GM12878 (cell line): Measurements from ENCODE around the gene ANKRD13B. TPM values are rescaled to one million over a fixed set of nuclear protein-coding genes. Genes with fewer than 3 reads are reported as not detected.

Experiments used
- ATAC-seq: fragments of 200-7000 bp; cut with Tn5 transposase; 3 replicates; pipeline ENCODE4 v1.9.1; 2020; ENCODE audit warnings: mild to moderate bottlenecking, moderate library complexity
- BruUV-seq: library from RNA; stranded (reverse); fragments of 400-500 nt; replicated peaks from 2 replicates; lab custom pipeline; 2021; lab: Mats Ljungman, UMichigan
- CTCF ChIA-PET: fragments of 300-600 bp; sonication (Branson Sonifier 250); formaldehyde crosslinking; extraction: SDS; loops from one replicate; lab custom pipeline; 2021; ENCODE audit warnings: inconsistent platforms; lab: Yijun Ruan, JAX
- POLR2A ChIA-PET: fragments of 350-600 bp; formaldehyde crosslinking; extraction: SDS; loops from one replicate; lab custom pipeline; 2021; ENCODE audit warnings: inconsistent platforms; lab: Charles Lee
- RAD21 ChIA-PET: fragments of 300-600 bp; sonication (Branson Sonifier 250); formaldehyde crosslinking; loops from one replicate; lab custom pipeline; 2023; ENCODE audit warnings: antibody characterized with exemption; ENCODE audit not compliant: unreplicated experiment; lab: Charles Lee
- SMC1A ChIA-PET: fragments of 300-600 bp; sonication (Branson Sonifier 250); formaldehyde crosslinking; loops from one replicate; lab custom pipeline; 2023; ENCODE audit not compliant: unreplicated experiment, uncharacterized antibody; lab: Charles Lee
- DNase-seq: peaks from one replicate; pipeline ENCODE4 v3.0.0-alpha.2; 2011; ENCODE audit warnings: low read depth, low spot score
- FAIRE-seq: peaks from 3 replicates; lab custom pipeline; 2011; peaks lifted over from hg19 to GRCh38; lab: Jason Lieb, UNC
- H2AFZ ChIP-seq: 2 replicates; pipeline ENCODE4 v1.6.0; 2011; ENCODE audit warnings: low read depth, low read length, control low read depth; ENCODE audit not compliant: control insufficient read depth
- H3K27ac ChIP-seq: 2 replicates; pipeline ENCODE4 v1.5.1; 2011; ENCODE audit warnings: control low read depth; ENCODE audit not compliant: control insufficient read depth, insufficient read depth
- H3K27me3 ChIP-seq, 2 experiments: replicated peaks in 1 of 2; 2 replicates each; pipeline versions ENCODE4 v1.6.0 to v1.6.1; 2011; ENCODE audit warnings: low read length in 1 of 2; ENCODE audit not compliant: control insufficient read depth in 2 of 2, insufficient read depth in 2 of 2
- H3K36me3 ChIP-seq, 2 experiments: 2 replicates each; pipeline ENCODE4 v1.5.1; 2011; ENCODE audit warnings: low read length in 1 of 2; ENCODE audit not compliant: control insufficient read depth in 2 of 2, insufficient read depth in 2 of 2
- H3K4me1 ChIP-seq: 2 replicates; pipeline ENCODE4 v1.6.1; 2011; ENCODE audit warnings: mild to moderate bottlenecking, low read length, moderate library complexity, mixed read lengths; ENCODE audit not compliant: control insufficient read depth, insufficient read depth
- H3K4me2 ChIP-seq: 2 replicates; pipeline ENCODE4 v1.6.0; 2011; ENCODE audit warnings: control low read depth; ENCODE audit not compliant: control insufficient read depth, insufficient read depth
- H3K4me3 ChIP-seq: fragments of 200-600 bp; sonication (generic); 2 replicates; pipeline ENCODE4 v1.5.1; 2016
- H3K79me2 ChIP-seq: 2 replicates; pipeline ENCODE4 v1.6.0; 2011; ENCODE audit warnings: low read length; ENCODE audit not compliant: control insufficient read depth, insufficient read depth
- H3K9ac ChIP-seq: 2 replicates; pipeline ENCODE4 v1.8.0; 2011; ENCODE audit warnings: low read length, control low read depth, mixed read lengths; ENCODE audit not compliant: control insufficient read depth, insufficient read depth
- H3K9me3 ChIP-seq: replicated peaks from 3 replicates; pipeline ENCODE4 v1.5.1; 2011; ENCODE audit warnings: mild to moderate bottlenecking, low read length; ENCODE audit not compliant: control insufficient read depth, insufficient read depth
- H4K20me1 ChIP-seq: 2 replicates; pipeline ENCODE4 v1.6.0; 2011; ENCODE audit not compliant: control insufficient read depth, insufficient read depth
- MLLT1 ChIP-seq: fragments of 450-650 bp; IDR thresholded peaks from 2 replicates; pipeline ENCODE4 v1.6.1; 2016; ENCODE audit warnings: mild to moderate bottlenecking
- RUNX3 ChIP-seq: IDR thresholded peaks from 2 replicates; pipeline ENCODE4 v1.6.1; 2012; ENCODE audit warnings: low read length, inconsistent platforms
- SREBF1 ChIP-seq: IDR thresholded peaks from 2 replicates; pipeline ENCODE4 v1.6.1; 2012; ENCODE audit warnings: mild to moderate bottlenecking, low read length
- ZNF274 ChIP-seq: IDR thresholded peaks from one replicate; pipeline ENCODE4 v1.8.0; 2011; ENCODE audit not compliant: insufficient read length, insufficient read depth
- WGBS: methylation state at CpG from one replicate; pipeline ENCODE4 v1.1.6; 2016; ENCODE audit warnings: low lambda C conversion rate; ENCODE audit not compliant: insufficient replicate concordance, insufficient coverage; ENCODE audit errors: missing lambda C conversion rate; 5-methylcytosine and 5-hydroxymethylcytosine counted together
- in situ Hi-C: fragments of 300-500 bp; cut with MboI; formaldehyde crosslinking; loops from 9 replicates; pipeline ENCODE4 v1.14.3; 2018; ENCODE audit warnings: mixed read lengths
- intact Hi-C: fragments of 100-400 bp; cut with micrococcal nuclease; formaldehyde crosslinking; loops from one replicate; pipeline ENCODE4 v1.14.2; 2022; ENCODE audit not compliant: unreplicated experiment
- polyA plus RNA-seq, 11 experiments: library from polyadenylated mRNA; depleted of rRNA in 4 of 11; unstranded in 6 of 11; stranded (reverse) in 5 of 11; fragments of >200 nt; fragmentation: Nextera tagmentation in 4 of 11; fragmentation: Illumina TruSeq in 1 of 11; extraction: Ambion mirVana in 4 of 11; extraction: Trizol in 1 of 11; gene quantifications; 1 replicate in 1 of 11; 2 replicates in 10 of 11; pipeline versions ENCODE4 v1.2.1 to v1.2.3, GENCODE V29; 2011 to 2016; ENCODE audit warnings: inconsistent platforms in 2 of 11, missing spikeins in 2 of 11, low read depth in 1 of 11
- total RNA-seq, 4 experiments: library from RNA; depleted of rRNA in 3 of 4; stranded (reverse); fragments of >200 nt in 3 of 4; fragmentation: Illumina TruSeq in 1 of 4; extraction: Trizol in 1 of 4; gene quantifications; 2 replicates each; pipeline versions ENCODE4 v1.2.1 to v1.2.3, GENCODE V29; 2013 to 2021
- TF ChIP-seq, protein P1 (sequence below): fragments of 450-650 bp; IDR thresholded peaks from 2 replicates; pipeline ENCODE4 v1.6.1; 2014; ENCODE audit warnings: mild to moderate bottlenecking
- TF ChIP-seq, protein P2 (sequence below): IDR thresholded peaks from 2 replicates; pipeline ENCODE4 v1.6.1; 2012; ENCODE audit warnings: improper control_type of control experiment, low read depth, low read length; ENCODE audit not compliant: insufficient replicate concordance

ANKRD13B gene
- total and polyA plus RNA-seq, 10 of the 15 experiments (the other 5 are each of a cell fraction or from before 2014, with no cell fraction given) = 0.18 to 15.0 (median 2.8) TPM

GRCh38 chr17:29611351-29612093 is 18.6 kb downstream of the ANKRD13B start:
- POLR2A ChIA-PET = no interaction called here
- Histone ChIP-seq H4K20me1 (no peaks in the 10 kb centered on the region), H3K4me3 (no peak overlapping the region), H3K4me1 (peaks cover 22% of the 10 kb centered on the region), H3K36me3 (no peaks in the 10 kb centered on the region), H3K27ac (no peak overlapping the region), H2AFZ (no peak overlapping the region), H3K9me3 (no peaks in the 10 kb centered on the region; the same call in 2 of the 3 replicates), H3K9ac (no peak overlapping the region), H3K79me2 (no peaks in the 10 kb centered on the region), H3K27me3 (peaks cover 3% of the 10 kb centered on the region in 2 experiments; a peak in 3 of 4 replicates), H3K4me2 (no peak overlapping the region)
- SMC1A ChIA-PET = interaction anchor here (0.9 kb wide), 1 partner anchor 30 kb away, joined by 5 read pairs; no protein-coding TSS in a partner anchor
- BruUV-seq = no TSS peak
- RAD21 ChIA-PET = interaction anchor here (0.7 to 0.8 kb wide), 2 partner anchors 20 to 34 kb away, joined by 3 read pairs; no protein-coding TSS in a partner anchor
- DNase-seq (no peak), FAIRE-seq (no peak), ATAC-seq (no peak)
- TF ChIP-seq, protein P1, sequence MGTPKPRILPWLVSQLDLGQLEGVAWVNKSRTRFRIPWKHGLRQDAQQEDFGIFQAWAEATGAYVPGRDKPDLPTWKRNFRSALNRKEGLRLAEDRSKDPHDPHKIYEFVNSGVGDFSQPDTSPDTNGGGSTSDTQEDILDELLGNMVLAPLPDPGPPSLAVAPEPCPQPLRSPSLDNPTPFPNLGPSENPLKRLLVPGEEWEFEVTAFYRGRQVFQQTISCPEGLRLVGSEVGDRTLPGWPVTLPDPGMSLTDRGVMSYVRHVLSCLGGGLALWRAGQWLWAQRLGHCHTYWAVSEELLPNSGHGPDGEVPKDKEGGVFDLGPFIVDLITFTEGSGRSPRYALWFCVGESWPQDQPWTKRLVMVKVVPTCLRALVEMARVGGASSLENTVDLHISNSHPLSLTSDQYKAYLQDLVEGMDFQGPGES = no peak
- TF ChIP-seq RUNX3 (no peak), MLLT1 (no peak), ZNF274 (no peak), SREBF1 (no peak)
- TF ChIP-seq, protein P2, sequence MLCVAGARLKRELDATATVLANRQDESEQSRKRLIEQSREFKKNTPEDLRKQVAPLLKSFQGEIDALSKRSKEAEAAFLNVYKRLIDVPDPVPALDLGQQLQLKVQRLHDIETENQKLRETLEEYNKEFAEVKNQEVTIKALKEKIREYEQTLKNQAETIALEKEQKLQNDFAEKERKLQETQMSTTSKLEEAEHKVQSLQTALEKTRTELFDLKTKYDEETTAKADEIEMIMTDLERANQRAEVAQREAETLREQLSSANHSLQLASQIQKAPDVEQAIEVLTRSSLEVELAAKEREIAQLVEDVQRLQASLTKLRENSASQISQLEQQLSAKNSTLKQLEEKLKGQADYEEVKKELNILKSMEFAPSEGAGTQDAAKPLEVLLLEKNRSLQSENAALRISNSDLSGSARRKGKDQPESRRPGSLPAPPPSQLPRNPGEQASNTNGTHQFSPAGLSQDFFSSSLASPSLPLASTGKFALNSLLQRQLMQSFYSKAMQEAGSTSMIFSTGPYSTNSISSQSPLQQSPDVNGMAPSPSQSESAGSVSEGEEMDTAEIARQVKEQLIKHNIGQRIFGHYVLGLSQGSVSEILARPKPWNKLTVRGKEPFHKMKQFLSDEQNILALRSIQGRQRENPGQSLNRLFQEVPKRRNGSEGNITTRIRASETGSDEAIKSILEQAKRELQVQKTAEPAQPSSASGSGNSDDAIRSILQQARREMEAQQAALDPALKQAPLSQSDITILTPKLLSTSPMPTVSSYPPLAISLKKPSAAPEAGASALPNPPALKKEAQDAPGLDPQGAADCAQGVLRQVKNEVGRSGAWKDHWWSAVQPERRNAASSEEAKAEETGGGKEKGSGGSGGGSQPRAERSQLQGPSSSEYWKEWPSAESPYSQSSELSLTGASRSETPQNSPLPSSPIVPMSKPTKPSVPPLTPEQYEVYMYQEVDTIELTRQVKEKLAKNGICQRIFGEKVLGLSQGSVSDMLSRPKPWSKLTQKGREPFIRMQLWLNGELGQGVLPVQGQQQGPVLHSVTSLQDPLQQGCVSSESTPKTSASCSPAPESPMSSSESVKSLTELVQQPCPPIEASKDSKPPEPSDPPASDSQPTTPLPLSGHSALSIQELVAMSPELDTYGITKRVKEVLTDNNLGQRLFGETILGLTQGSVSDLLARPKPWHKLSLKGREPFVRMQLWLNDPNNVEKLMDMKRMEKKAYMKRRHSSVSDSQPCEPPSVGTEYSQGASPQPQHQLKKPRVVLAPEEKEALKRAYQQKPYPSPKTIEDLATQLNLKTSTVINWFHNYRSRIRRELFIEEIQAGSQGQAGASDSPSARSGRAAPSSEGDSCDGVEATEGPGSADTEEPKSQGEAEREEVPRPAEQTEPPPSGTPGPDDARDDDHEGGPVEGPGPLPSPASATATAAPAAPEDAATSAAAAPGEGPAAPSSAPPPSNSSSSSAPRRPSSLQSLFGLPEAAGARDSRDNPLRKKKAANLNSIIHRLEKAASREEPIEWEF = no peak
- CTCF ChIA-PET = interaction anchor here (1.0 kb wide), 1 partner anchor 15 kb away, joined by 3 read pairs; no protein-coding TSS in a partner anchor
- intact Hi-C loops = loop anchor here (10.0 kb wide), 2 partner anchors 77 to 323 kb away; partner anchors contain the start of gene SSH2
- in situ Hi-C loops = no loop called here
- WGBS = 71% methylated on average over 11 of the region's 11 CpGs
